Testis (tissue), 2 donors: ENCODE data around the gene INAFM2.

Experiments
- POLR2A ChIP-seq: fragments of 450-650 bp; IDR thresholded peaks from one replicate; pipeline ENCODE4 v1.6.1; 2017; ENCODE audit warnings: antibody characterized with exemption, mild to moderate bottlenecking, moderate library complexity
- TF ChIP-seq, protein P1 (sequence below), 3 experiments: fragments of 450-650 bp in 2 of 3; fragments of 200-600 bp in 1 of 3; sonication (generic) in 1 of 3; IDR thresholded peaks; one replicate each; pipeline ENCODE4 v1.5.1; 2016 to 2019; ENCODE audit warnings: antibody characterized with exemption in 3 of 3, mild to moderate bottlenecking in 2 of 3, moderate library complexity in 1 of 3

DNA sequence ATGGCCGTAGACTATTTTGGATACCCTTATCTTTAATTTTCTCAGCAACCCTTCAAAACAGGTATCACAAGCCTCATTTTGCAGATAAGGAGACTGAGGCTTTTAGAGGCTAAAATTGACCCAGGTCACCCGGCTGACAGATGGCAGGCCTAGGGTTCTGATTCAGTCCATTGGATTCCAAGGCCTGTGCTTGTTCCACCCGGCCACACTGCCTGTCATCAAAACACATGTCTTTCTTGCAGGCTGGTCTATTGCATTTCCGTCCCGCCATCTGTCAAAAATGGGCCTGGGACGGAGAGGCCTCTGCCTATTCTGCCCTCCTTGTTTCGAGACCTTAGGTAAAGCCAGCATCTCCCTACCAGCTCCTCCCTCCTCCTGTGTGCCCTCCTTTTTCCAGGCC is 8.1 kb downstream of the INAFM2 start:
- TF ChIP-seq, protein P1, sequence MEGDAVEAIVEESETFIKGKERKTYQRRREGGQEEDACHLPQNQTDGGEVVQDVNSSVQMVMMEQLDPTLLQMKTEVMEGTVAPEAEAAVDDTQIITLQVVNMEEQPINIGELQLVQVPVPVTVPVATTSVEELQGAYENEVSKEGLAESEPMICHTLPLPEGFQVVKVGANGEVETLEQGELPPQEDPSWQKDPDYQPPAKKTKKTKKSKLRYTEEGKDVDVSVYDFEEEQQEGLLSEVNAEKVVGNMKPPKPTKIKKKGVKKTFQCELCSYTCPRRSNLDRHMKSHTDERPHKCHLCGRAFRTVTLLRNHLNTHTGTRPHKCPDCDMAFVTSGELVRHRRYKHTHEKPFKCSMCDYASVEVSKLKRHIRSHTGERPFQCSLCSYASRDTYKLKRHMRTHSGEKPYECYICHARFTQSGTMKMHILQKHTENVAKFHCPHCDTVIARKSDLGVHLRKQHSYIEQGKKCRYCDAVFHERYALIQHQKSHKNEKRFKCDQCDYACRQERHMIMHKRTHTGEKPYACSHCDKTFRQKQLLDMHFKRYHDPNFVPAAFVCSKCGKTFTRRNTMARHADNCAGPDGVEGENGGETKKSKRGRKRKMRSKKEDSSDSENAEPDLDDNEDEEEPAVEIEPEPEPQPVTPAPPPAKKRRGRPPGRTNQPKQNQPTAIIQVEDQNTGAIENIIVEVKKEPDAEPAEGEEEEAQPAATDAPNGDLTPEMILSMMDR (IDR thresholded peaks at IDR 0.05), result no peak
- no peak for TF ChIP-seq POLR2A
